Ishikawa (cell line): ENCODE measurements around the gene THSD4.

Source experiments
- CEBPB ChIP-seq: IDR thresholded peaks from 2 replicates; pipeline ENCODE4 v1.6.1; 2012
- CREB1 ChIP-seq: IDR thresholded peaks from 2 replicates; pipeline ENCODE4 v1.6.1; 2012; ENCODE audit warnings: low read depth
- EP300 ChIP-seq: IDR thresholded peaks from 2 replicates; pipeline ENCODE4 v1.6.1; 2012; ENCODE audit warnings: borderline replicate concordance
- FOXM1 ChIP-seq: IDR thresholded peaks from 2 replicates; pipeline ENCODE4 v1.6.1; 2012; ENCODE audit warnings: low read depth, borderline replicate concordance
- RAD21 ChIP-seq: IDR thresholded peaks from 2 replicates; pipeline ENCODE4 v1.6.1; 2012; ENCODE audit warnings: low read depth
- TAF1 ChIP-seq: IDR thresholded peaks from 2 replicates; pipeline ENCODE4 v1.6.1; 2012; ENCODE audit warnings: low read depth, mild to moderate bottlenecking
- TCF12 ChIP-seq: IDR thresholded peaks from 2 replicates; pipeline ENCODE4 v1.6.1; 2012; ENCODE audit warnings: low read depth
- TEAD4 ChIP-seq: IDR thresholded peaks from 2 replicates; pipeline ENCODE4 v1.6.1; 2012
- YY1 ChIP-seq: IDR thresholded peaks from 2 replicates; pipeline ENCODE4 v1.6.1; 2012; ENCODE audit warnings: low read depth
- ZBTB7A ChIP-seq: IDR thresholded peaks from 2 replicates; pipeline ENCODE4 v1.6.1; 2012; ENCODE audit warnings: low read depth
- TF ChIP-seq, protein P1 (sequence below): IDR thresholded peaks from 2 replicates; pipeline ENCODE4 v1.6.1; 2012; ENCODE audit warnings: low read depth, mild to moderate bottlenecking
- TF ChIP-seq, protein P2 (sequence below): IDR thresholded peaks from 2 replicates; pipeline ENCODE4 v1.6.1; 2012
- TF ChIP-seq, protein P3 (sequence below): IDR thresholded peaks from 2 replicates; pipeline ENCODE4 v1.6.1; 2012

DNA sequence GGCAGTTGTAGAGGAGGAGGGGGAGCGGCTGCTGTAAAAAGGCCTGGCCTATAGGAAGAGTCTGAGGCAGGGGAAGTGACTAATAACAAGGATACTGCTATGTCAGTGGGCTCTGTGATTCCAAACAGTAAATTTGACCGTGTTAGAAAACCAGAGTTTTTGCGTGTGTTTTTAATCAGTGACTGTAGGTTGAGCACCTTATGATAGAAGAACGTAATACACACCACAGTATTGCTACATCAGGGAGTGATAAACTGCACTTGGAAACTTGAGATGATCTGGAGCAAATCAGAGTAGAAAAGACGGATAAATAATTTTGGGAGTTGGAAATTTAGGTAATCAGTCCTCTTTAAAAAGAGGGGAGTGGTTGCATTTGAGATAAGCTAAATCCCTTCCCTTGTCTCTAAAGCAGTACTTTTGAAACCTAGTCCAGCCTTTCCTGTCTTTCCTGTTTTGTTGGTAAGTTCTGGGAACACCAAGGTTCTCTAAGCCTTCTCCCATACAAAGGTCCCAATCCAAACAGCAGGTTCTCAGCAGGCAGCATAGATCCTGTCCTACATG is 564.6 kb downstream of the THSD4 start:
- TF ChIP-seq, protein P1, sequence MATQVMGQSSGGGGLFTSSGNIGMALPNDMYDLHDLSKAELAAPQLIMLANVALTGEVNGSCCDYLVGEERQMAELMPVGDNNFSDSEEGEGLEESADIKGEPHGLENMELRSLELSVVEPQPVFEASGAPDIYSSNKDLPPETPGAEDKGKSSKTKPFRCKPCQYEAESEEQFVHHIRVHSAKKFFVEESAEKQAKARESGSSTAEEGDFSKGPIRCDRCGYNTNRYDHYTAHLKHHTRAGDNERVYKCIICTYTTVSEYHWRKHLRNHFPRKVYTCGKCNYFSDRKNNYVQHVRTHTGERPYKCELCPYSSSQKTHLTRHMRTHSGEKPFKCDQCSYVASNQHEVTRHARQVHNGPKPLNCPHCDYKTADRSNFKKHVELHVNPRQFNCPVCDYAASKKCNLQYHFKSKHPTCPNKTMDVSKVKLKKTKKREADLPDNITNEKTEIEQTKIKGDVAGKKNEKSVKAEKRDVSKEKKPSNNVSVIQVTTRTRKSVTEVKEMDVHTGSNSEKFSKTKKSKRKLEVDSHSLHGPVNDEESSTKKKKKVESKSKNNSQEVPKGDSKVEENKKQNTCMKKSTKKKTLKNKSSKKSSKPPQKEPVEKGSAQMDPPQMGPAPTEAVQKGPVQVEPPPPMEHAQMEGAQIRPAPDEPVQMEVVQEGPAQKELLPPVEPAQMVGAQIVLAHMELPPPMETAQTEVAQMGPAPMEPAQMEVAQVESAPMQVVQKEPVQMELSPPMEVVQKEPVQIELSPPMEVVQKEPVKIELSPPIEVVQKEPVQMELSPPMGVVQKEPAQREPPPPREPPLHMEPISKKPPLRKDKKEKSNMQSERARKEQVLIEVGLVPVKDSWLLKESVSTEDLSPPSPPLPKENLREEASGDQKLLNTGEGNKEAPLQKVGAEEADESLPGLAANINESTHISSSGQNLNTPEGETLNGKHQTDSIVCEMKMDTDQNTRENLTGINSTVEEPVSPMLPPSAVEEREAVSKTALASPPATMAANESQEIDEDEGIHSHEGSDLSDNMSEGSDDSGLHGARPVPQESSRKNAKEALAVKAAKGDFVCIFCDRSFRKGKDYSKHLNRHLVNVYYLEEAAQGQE: no peak
- peak; percentile 60; the same call in 1 of the 2 replicates for TF ChIP-seq EP300
- TF ChIP-seq, protein P2, sequence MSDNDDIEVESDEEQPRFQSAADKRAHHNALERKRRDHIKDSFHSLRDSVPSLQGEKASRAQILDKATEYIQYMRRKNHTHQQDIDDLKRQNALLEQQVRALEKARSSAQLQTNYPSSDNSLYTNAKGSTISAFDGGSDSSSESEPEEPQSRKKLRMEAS: no peak
- TF ChIP-seq TEAD4: peak; percentile 69
- TF ChIP-seq, protein P3, sequence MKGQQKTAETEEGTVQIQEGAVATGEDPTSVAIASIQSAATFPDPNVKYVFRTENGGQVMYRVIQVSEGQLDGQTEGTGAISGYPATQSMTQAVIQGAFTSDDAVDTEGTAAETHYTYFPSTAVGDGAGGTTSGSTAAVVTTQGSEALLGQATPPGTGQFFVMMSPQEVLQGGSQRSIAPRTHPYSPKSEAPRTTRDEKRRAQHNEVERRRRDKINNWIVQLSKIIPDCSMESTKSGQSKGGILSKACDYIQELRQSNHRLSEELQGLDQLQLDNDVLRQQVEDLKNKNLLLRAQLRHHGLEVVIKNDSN: no peak
- TF ChIP-seq CREB1: no peak
- TF ChIP-seq ZBTB7A: no peak
- no peak; the same call in 1 of the 2 replicates for TF ChIP-seq CEBPB
- TF ChIP-seq TAF1: no peak
- TF ChIP-seq TCF12: peak; percentile 72
- peak; percentile 70 for TF ChIP-seq FOXM1
- no peak for TF ChIP-seq RAD21
- no peak for TF ChIP-seq YY1
